PFSK-1 (cell line): Measurements from ENCODE around the gene DENND2A.

Experiments
- FOXP2 ChIP-seq: optimal IDR thresholded peaks from 2 replicates; pipeline ENCODE3; 2011; ENCODE audit warnings: borderline replicate concordance, control low read depth, inconsistent platforms; ENCODE audit not compliant: insufficient read depth; ENCODE audit errors: extremely low read length, extremely low read depth
- POLR2AphosphoS5 ChIP-seq: IDR thresholded peaks from 2 replicates; pipeline ENCODE4 v1.6.1; 2012; ENCODE audit warnings: low read depth, mild to moderate bottlenecking, control low read depth, low read length, moderate library complexity
- REST ChIP-seq, 2 experiments: IDR thresholded peaks; 2 replicates each; pipeline versions ENCODE4 v1.6.1 to v1.8.0; 2011 to 2012; ENCODE audit warnings: low read depth in 2 of 2, low read length in 2 of 2, control low read depth in 1 of 2, inconsistent platforms in 1 of 2, mild to moderate bottlenecking in 1 of 2, moderate library complexity in 1 of 2; ENCODE audit not compliant: insufficient read depth in 1 of 2
- SIN3A ChIP-seq: IDR thresholded peaks from 2 replicates; pipeline ENCODE4 v1.6.1; 2012; ENCODE audit warnings: mild to moderate bottlenecking, low read length, moderate library complexity, borderline replicate concordance; ENCODE audit not compliant: insufficient read depth
- TAF1 ChIP-seq: IDR thresholded peaks from 2 replicates; pipeline ENCODE4 v1.6.1; 2012; ENCODE audit warnings: low read length, control low read depth, borderline replicate concordance; ENCODE audit not compliant: insufficient read depth

DENND2A gene

GRCh38 chr7:140571538-140572122 is 69.0 kb downstream of the DENND2A start:
- TF ChIP-seq SIN3A (no peak), REST (IDR thresholded peaks at IDR 0.05; ENCODE audit: insufficient read depth in 1 of 2, low read depth in 2 of 2, low read length in 2 of 2) (no peak), POLR2AphosphoS5 (no peak), TAF1 (no peak), FOXP2 (no peak)

GRCh38 chr7:140570120-140570519 is 70.5 kb downstream of the DENND2A start:
- no peak for TF ChIP-seq FOXP2
- TF ChIP-seq REST (IDR thresholded peaks at IDR 0.05; ENCODE audit: insufficient read depth in 1 of 2, low read depth in 2 of 2, low read length in 2 of 2), result no peak
- TF ChIP-seq TAF1, result no peak
- TF ChIP-seq POLR2AphosphoS5, result no peak
- TF ChIP-seq SIN3A, result no peak

DNA sequence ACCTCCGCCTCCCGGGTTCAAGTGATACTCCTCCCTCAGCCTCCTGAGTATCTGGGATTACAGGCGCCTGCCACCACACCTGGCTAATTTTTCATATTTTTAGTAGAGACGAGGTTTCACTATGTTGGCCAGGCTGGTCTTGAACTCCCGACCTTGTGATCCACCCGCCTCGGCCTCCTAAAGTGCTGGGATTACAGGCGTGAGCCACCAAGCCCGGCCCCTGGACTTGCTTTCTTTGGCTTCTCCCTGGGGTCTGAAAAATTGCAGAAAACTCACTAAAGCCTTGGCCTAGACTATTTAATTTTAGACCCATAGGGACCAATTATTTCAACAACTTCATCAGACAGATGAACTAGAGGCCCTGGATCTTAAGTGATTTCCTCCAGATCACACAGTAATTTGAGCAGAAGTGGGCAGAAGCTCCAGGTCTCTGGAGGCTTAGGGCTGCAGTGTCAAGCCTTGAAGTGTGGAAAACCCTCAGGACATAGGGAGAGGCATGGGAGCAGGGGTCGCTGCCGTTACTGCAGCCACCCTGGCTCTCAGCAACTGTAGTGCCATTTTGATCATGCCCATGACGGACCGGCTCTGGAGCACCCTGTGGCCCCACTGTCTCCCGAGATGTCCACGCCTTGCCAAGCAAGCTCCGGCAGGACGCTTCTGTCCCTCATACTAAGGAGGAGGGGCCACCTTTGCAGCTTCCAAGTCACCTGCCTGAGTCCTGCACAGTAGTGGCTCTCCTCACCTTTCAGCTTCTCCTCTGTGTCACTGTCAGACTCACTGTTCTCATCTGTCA is 72.4 kb downstream of the DENND2A start:
- TF ChIP-seq FOXP2, result no peak
- no peak for TF ChIP-seq REST (IDR thresholded peaks at IDR 0.05; ENCODE audit: insufficient read depth in 1 of 2, low read depth in 2 of 2, low read length in 2 of 2)
- no peak for TF ChIP-seq SIN3A
- no peak for TF ChIP-seq POLR2AphosphoS5
- no peak for TF ChIP-seq TAF1

DNA sequence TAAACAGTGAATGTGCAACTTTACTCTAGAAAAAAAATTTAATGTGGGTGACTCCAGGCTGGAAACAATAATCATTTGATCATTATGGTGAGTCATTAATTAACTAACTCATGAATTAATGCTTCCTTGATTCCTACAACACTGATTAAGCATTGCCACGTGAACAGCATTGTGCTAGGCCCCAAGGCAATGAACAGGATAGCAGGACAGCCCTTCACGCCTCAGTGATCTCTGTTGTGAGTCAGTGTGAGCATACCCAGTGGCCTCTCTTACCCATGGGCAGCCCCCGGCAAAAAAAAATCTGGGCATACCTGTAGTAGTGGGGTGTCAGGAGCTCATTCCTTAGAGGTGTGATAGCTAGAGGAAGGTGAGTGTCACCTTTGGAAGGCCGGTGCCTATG is 76.0 kb downstream of the DENND2A start:
- 0 out of 2 replicates have a peak, but pooled peaks have one; percentile 21 for TF ChIP-seq SIN3A
- no peak for TF ChIP-seq POLR2AphosphoS5
- TF ChIP-seq FOXP2, result peak; percentile 59
- TF ChIP-seq TAF1, result no peak
- no peak for TF ChIP-seq REST (IDR thresholded peaks at IDR 0.05; ENCODE audit: insufficient read depth in 1 of 2, low read depth in 2 of 2, low read length in 2 of 2)
